ENCODE measurements around the gene NR4A1. TPM values are rescaled to one million over a fixed set of nuclear protein-coding genes. Genes with fewer than 3 reads are reported as not detected.

NR4A1 gene
- total RNA-seq, 1 experiment from 2014 or later: 26.9 TPM

- no peaks in the 10 kb centered on the region for H3K9me3 Mint-ChIP-seq
- ATAC-seq (no peak), DNase-seq (ENCODE audit: low spot score) (no peak)
- H3K27me3 Mint-ChIP-seq (ENCODE audit: low read depth): peaks cover 23% of the 10 kb centered on the region
- 0 out of 2 replicates have a peak, but pooled peaks cover 3% of the 10 kb centered on the region for H3K36me3 Mint-ChIP-seq
- CTCF ChIA-PET: interaction anchor here (0.6 to 2.3 kb wide), 7 partner anchors 14 to 940 kb away, joined by 3 to 16 read pairs (median 3); no protein-coding TSS in a partner anchor
- TF ChIP-seq ZNF512 (CRISPR knock-in tag; IDR thresholded peaks at IDR 0.05; ENCODE audit: borderline replicate concordance) (no peak), ZNF219 (CRISPR knock-in tag; IDR thresholded peaks at IDR 0.05; ENCODE audit: borderline replicate concordance) (no peak), ZNF396 (CRISPR knock-in tag; IDR thresholded peaks at IDR 0.05; ENCODE audit: borderline replicate concordance) (no peak)
- POLR2A ChIA-PET: no interaction called here
- no peak overlapping the region for H3K4me3 Mint-ChIP-seq
- no peak overlapping the region for H3K27ac Mint-ChIP-seq
- H3K4me1 Mint-ChIP-seq: peaks cover 18% of the 10 kb centered on the region
Measured at GRCh38 chr12:52054833-52055730, 3.8 kb downstream of the NR4A1 start.

GRCh38 chr12:52055731-52056711 lies 4.8 kb downstream of the NR4A1 start:
- H3K4me3 Mint-ChIP-seq: no peak overlapping the region
- peaks cover 13% of the 10 kb centered on the region for H3K4me1 Mint-ChIP-seq
- H3K27ac Mint-ChIP-seq: no peak overlapping the region
- DNase-seq (ENCODE audit: low spot score) (no peak), ATAC-seq (no peak)
- CTCF ChIA-PET: interaction anchor here (1.0 to 2.3 kb wide), 3 partner anchors 13 to 64 kb away, joined by 3 to 16 read pairs (median 3); no protein-coding TSS in a partner anchor
- POLR2A ChIA-PET: no interaction called here
- peaks cover 15% of the 10 kb centered on the region for H3K27me3 Mint-ChIP-seq (ENCODE audit: low read depth)
- H3K9me3 Mint-ChIP-seq: no peaks in the 10 kb centered on the region
- TF ChIP-seq ZNF281 (CRISPR knock-in tag; IDR thresholded peaks at IDR 0.05): no peak
- no peak for TF ChIP-seq IRF2 (CRISPR knock-in tag; IDR thresholded peaks at IDR 0.05; ENCODE audit: borderline replicate concordance, low read depth)
- TF ChIP-seq NFYB (CRISPR knock-in tag; conservative IDR thresholded peaks at IDR 0.05; ENCODE audit: low read depth): no peak
- 0 out of 2 replicates have a peak, but pooled peaks cover 3% of the 10 kb centered on the region for H3K36me3 Mint-ChIP-seq

GRCh38 chr12:52056801-52057637 lies 5.8 kb downstream of the NR4A1 start:
- CTCF ChIA-PET: interaction anchor here (0.9 to 2.3 kb wide), 4 partner anchors 26 to 31 kb away, joined by 3 to 16 read pairs (median 6); no protein-coding TSS in a partner anchor
- no peak overlapping the region for H3K27ac Mint-ChIP-seq
- H3K4me3 Mint-ChIP-seq: no peak overlapping the region
- POLR2A ChIA-PET: no interaction called here
- DNase-seq (ENCODE audit: low spot score) (no peak), ATAC-seq (no peak)
- peaks cover 6% of the 10 kb centered on the region for H3K27me3 Mint-ChIP-seq (ENCODE audit: low read depth)
- peaks cover 7% of the 10 kb centered on the region for H3K4me1 Mint-ChIP-seq
- no peaks in the 10 kb centered on the region for H3K9me3 Mint-ChIP-seq
- H3K36me3 Mint-ChIP-seq: 0 out of 2 replicates have a peak, but pooled peaks cover 3% of the 10 kb centered on the region
- TF ChIP-seq NFATC4 (CRISPR knock-in tag; IDR thresholded peaks at IDR 0.05) (no peak), FOXP4 (CRISPR knock-in tag; IDR thresholded peaks at IDR 0.05) (no peak), MLX (CRISPR knock-in tag; IDR thresholded peaks at IDR 0.05) (no peak), ZNF532 (CRISPR knock-in tag; IDR thresholded peaks at IDR 0.05; ENCODE audit: borderline replicate concordance) (no peak), ZNF232 (CRISPR knock-in tag; IDR thresholded peaks at IDR 0.05) (no peak), ZBTB21 (CRISPR knock-in tag; IDR thresholded peaks at IDR 0.05; ENCODE audit: borderline replicate concordance) (no peak), TCF7 (CRISPR knock-in tag; IDR thresholded peaks at IDR 0.05; ENCODE audit: low read depth) (no peak)
